ENCODE measurements around the gene GOLM1. TPM values are rescaled to one million over a fixed set of nuclear protein-coding genes. Genes with fewer than 3 reads are reported as not detected.

GOLM1 gene
- total RNA-seq = under 1 TPM; 0.55 to 0.77 TPM

GRCh38 chr9:86098824-86099700, at the start of gene GOLM1:
TSS of gene GOLM1 (minus strand) at chr9:86099558. CDS start at chr9:86079320, 20,238 bp downstream.

Other genes starting within 250 kb of the GOLM1 start
- 10 to 100 TPM; 20.4 to 23.2 TPM for gene NAA35, start 158.4 kb downstream of the GOLM1 start, total RNA-seq
- gene C9orf153, start 160.1 kb upstream of the GOLM1 start, total RNA-seq = not detected
- gene ISCA1, start 183.0 kb upstream of the GOLM1 start, total RNA-seq = 10 to 100 TPM; 20.6 to 21.7 TPM

Data from activated naive CD4-positive, alpha-beta T cell treated with anti-CD3 and anti-CD28 coated beads, Interleukin-2, amount 10 ng/mL, durations not matched to agents 5 hours and 36 hours (primary cell).